H1 (cell line): ENCODE results near the gene SLC25A34.

Source experiments
- BRCA1 ChIP-seq: IDR thresholded peaks from 2 replicates; pipeline ENCODE4 v1.6.1; 2012; ENCODE audit warnings: low read depth, low read length, improper control_type of control experiment
- CHD1 ChIP-seq: IDR thresholded peaks from 2 replicates; pipeline ENCODE4 v1.6.1; 2012; ENCODE audit warnings: low read depth, low read length, improper control_type of control experiment
- EP300 ChIP-seq, 2 experiments: IDR thresholded peaks; 1 replicate in 1 of 2; 2 replicates in 1 of 2; pipeline ENCODE4 v1.6.1; 2011 to 2012; ENCODE audit warnings: low read depth in 2 of 2, low read length in 2 of 2, mild to moderate bottlenecking in 2 of 2, borderline replicate concordance in 1 of 2, inconsistent platforms in 1 of 2, moderate library complexity in 1 of 2
- POLR2A ChIP-seq, 2 experiments: IDR thresholded peaks; 1 replicate in 1 of 2; 2 replicates in 1 of 2; pipeline ENCODE4 v1.6.1; 2011; ENCODE audit warnings: low read depth in 2 of 2, low read length in 2 of 2, mild to moderate bottlenecking in 2 of 2; ENCODE audit errors: control extremely low read depth in 1 of 2
- POLR2AphosphoS5 ChIP-seq: IDR thresholded peaks from 2 replicates; pipeline ENCODE4 v1.6.1; 2011; ENCODE audit warnings: low read depth, low read length
- RNF2 ChIP-seq: fragments of 200-900, 300-1000 bp; sonication (generic); IDR thresholded peaks from 2 replicates; pipeline ENCODE4 v1.7.1; 2016; ENCODE audit warnings: borderline replicate concordance, low read depth, mild to moderate bottlenecking, antibody characterized with exemption, low read length; ENCODE audit not compliant: poor library complexity, severe bottlenecking; ENCODE audit errors: missing control alignments
- SP1 ChIP-seq: IDR thresholded peaks from 2 replicates; pipeline ENCODE4 v1.6.1; 2011; ENCODE audit warnings: low read depth, low read length
- YY1 ChIP-seq: IDR thresholded peaks from 2 replicates; pipeline ENCODE4 v1.6.1; 2011; ENCODE audit warnings: low read depth, mild to moderate bottlenecking, low read length
- TF ChIP-seq, protein P1 (sequence below), 3 experiments: IDR thresholded peaks; 1 replicate in 2 of 3; 2 replicates in 1 of 3; pipeline versions ENCODE4 v1.5.1 to v1.6.1; 2011; ENCODE audit warnings: low read length in 3 of 3, mild to moderate bottlenecking in 3 of 3, inconsistent platforms in 2 of 3, low read depth in 1 of 3, moderate library complexity in 1 of 3; ENCODE audit not compliant: insufficient read depth in 1 of 3; ENCODE audit errors: control extremely low read depth in 1 of 3

DNA sequence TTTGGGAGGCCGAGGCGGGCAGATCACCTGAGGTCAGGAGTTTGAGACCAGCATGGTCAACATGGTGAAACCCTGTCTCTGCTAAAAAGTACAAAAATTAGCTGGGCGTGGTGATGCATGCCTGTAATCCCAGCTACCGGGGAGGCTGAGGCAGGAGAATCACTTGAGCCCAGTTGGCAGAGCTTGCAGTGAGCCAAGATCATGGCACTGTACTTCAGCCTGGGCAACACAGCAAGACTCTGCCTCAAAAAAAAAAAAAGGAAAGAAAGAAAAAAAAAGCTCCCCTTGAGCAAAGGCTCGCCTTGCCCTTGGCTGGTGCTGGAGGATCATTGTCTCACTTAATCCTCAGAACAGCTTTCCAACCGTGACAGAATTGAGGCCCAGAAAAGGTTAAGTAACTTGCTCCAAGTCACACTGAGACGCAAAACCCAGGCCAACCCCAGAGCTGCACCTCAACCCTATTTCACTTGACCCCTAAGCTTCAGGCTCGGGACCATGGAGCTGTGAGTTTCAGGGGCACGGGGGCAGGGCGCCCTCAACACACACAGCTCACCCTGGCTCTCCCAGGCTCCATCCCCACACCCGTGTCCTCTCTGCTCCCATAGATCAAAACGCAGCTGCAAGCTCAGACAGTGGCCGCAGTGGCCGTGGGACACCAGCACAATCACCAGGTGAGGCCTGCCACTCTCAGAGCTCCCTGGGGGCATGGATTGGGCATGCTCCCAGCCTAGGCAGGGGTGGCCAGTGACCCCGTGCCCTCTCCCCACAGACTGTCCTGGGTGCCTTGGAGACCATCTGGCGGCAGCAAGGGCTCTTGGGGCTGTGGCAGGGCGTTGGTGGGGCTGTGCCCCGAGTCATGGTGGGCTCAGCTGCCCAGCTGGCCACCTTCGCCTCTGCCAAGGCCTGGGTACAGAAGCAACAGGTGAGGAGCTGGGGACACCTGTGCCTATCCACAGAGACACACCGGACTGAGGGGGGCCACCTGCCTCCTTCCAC, 1.6 kb downstream of the SLC25A34 start:
- TF ChIP-seq EP300 (IDR thresholded peaks at IDR 0.05; ENCODE audit: borderline replicate concordance in 1 of 2, low read depth in 2 of 2, low read length in 2 of 2) = no peak
- TF ChIP-seq, protein P1, sequence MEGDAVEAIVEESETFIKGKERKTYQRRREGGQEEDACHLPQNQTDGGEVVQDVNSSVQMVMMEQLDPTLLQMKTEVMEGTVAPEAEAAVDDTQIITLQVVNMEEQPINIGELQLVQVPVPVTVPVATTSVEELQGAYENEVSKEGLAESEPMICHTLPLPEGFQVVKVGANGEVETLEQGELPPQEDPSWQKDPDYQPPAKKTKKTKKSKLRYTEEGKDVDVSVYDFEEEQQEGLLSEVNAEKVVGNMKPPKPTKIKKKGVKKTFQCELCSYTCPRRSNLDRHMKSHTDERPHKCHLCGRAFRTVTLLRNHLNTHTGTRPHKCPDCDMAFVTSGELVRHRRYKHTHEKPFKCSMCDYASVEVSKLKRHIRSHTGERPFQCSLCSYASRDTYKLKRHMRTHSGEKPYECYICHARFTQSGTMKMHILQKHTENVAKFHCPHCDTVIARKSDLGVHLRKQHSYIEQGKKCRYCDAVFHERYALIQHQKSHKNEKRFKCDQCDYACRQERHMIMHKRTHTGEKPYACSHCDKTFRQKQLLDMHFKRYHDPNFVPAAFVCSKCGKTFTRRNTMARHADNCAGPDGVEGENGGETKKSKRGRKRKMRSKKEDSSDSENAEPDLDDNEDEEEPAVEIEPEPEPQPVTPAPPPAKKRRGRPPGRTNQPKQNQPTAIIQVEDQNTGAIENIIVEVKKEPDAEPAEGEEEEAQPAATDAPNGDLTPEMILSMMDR (IDR thresholded peaks at IDR 0.05; ENCODE audit: control extremely low read depth in 1 of 3, insufficient read depth in 1 of 3, low read depth in 1 of 3, low read length in 3 of 3) = no peak
- TF ChIP-seq POLR2A (IDR thresholded peaks at IDR 0.05; ENCODE audit: control extremely low read depth in 1 of 2, low read depth in 2 of 2, low read length in 2 of 2) = no peak
- no peak for TF ChIP-seq YY1
- TF ChIP-seq RNF2 = no peak
- TF ChIP-seq POLR2AphosphoS5 = no peak
- no peak for TF ChIP-seq SP1
- TF ChIP-seq BRCA1 = no peak
- no peak for TF ChIP-seq CHD1
